ENCODE data around the gene IL23A.

GRCh38 chr12:56297400-56297799, 41.3 kb upstream of the IL23A start:
- TF ChIP-seq CTCF (IDR thresholded peaks at IDR 0.05) (no peak), POLR2A (IDR thresholded peaks at IDR 0.05) (no peak)

Data from body of pancreas (tissue), 4 donors.